GM10266 (cell line): ENCODE data around the gene STAT6.

Experiments used
- DNase-seq: peaks from one replicate; pipeline ENCODE4 v3.0.0; 2012; ENCODE audit errors: extremely low spot score
- CTCF ChIP-seq: IDR thresholded peaks from 2 replicates; pipeline ENCODE4 v1.5.1; 2012; ENCODE audit warnings: mild to moderate bottlenecking, low read depth; ENCODE audit not compliant: control insufficient read depth, insufficient read depth; ENCODE audit errors: missing control alignments

The STAT6 gene

GRCh38 chr12:57129889-57130288 lies 18.7 kb upstream of the STAT6 start:
- no peak for TF ChIP-seq CTCF
- DNase-seq: no peak

- TF ChIP-seq CTCF: no peak
- DNase-seq: no peak
Measured at GRCh38 chr12:57129321-57129842, 18.2 kb upstream of the STAT6 start.

GRCh38 chr12:57128519-57129247 lies 17.5 kb upstream of the STAT6 start:
- no peak for TF ChIP-seq CTCF
- DNase-seq: no peak

- DNase-seq: peak; percentile 87
- TF ChIP-seq CTCF: no peak
Measured at GRCh38 chr12:57127726-57128518, 16.8 kb upstream of the STAT6 start, which contains the start of gene LRP1. Gene LRP1, plus strand, starts transcription at chr12:57128483. Its CDS starts 482 bp downstream, at chr12:57128965.

- DNase-seq: peak; percentile 31
- peak; percentile 41 for TF ChIP-seq CTCF
Measured at GRCh38 chr12:57127101-57127725, 16.1 kb upstream of the STAT6 start.

GRCh38 chr12:57126561-57126960 lies 15.4 kb upstream of the STAT6 start:
- TF ChIP-seq CTCF: no peak
- DNase-seq: no peak
